OCI-LY1 (cell line): Measurements from ENCODE around the gene ADGRA3.

Experiments used
- H2AFZ ChIP-seq: fragments of 200-600 bp; sonication (generic), shearing (Covaris generic); 2 replicates; pipeline ENCODE4 v1.6.0; 2014; ENCODE audit warnings: antibody characterized with exemption, mild to moderate bottlenecking, low read length
- H3F3A ChIP-seq: fragments of 200-600 bp; sonication (generic), shearing (Covaris generic); 2 replicates; pipeline ENCODE4 v1.6.0; 2014; ENCODE audit warnings: mild to moderate bottlenecking, antibody characterized with exemption, low read length, moderate library complexity; ENCODE audit not compliant: insufficient read depth
- H3K27ac ChIP-seq: fragments of 200-600 bp; sonication (generic); 2 replicates; pipeline ENCODE4 v1.5.1; 2014; ENCODE audit warnings: low read length, mixed run types, mild to moderate bottlenecking, low read depth; ENCODE audit not compliant: poor library complexity, severe bottlenecking
- H3K27me3 ChIP-seq: fragments of 200-600 bp; sonication (generic); 2 replicates; pipeline ENCODE4 v1.6.0; 2014; ENCODE audit warnings: antibody characterized with exemption, mild to moderate bottlenecking, low read length, moderate library complexity; ENCODE audit not compliant: insufficient read depth
- H3K36me3 ChIP-seq: fragments of 200-600 bp; sonication (generic); 2 replicates; pipeline ENCODE4 v1.6.1; 2014; ENCODE audit warnings: mild to moderate bottlenecking, antibody characterized with exemption, low read length, moderate library complexity, mixed read lengths; ENCODE audit not compliant: insufficient read depth
- H3K4me1 ChIP-seq: fragments of 200-600 bp; sonication (generic); 2 replicates; pipeline ENCODE4 v1.5.1; 2014; ENCODE audit warnings: mild to moderate bottlenecking, low read length, moderate library complexity; ENCODE audit not compliant: insufficient read depth, severe bottlenecking
- H3K4me2 ChIP-seq: fragments of 200-600 bp; sonication (generic), shearing (Covaris generic); 2 replicates; pipeline ENCODE4 v1.6.1; 2014; ENCODE audit warnings: low read length
- H3K4me3 ChIP-seq: fragments of 200-600 bp; sonication (generic); 2 replicates; pipeline ENCODE4 v1.5.1; 2014; ENCODE audit warnings: low read length, low read depth, mild to moderate bottlenecking, mixed read lengths; ENCODE audit not compliant: poor library complexity, severe bottlenecking
- H3K79me2 ChIP-seq: fragments of 200-600 bp; shearing (Covaris generic); 2 replicates; pipeline ENCODE4 v1.6.1; 2016; ENCODE audit warnings: mixed run types, low read length, mixed read lengths; ENCODE audit not compliant: insufficient read depth
- H3K9ac ChIP-seq: fragments of 200-600 bp; sonication (generic), shearing (Covaris generic); 2 replicates; pipeline ENCODE4 v1.6.1; 2014; ENCODE audit warnings: mild to moderate bottlenecking, low read length, mixed read lengths
- H3K9me2 ChIP-seq: fragments of 200-600 bp; sonication (generic), shearing (Covaris generic); 2 replicates; pipeline ENCODE4 v1.6.1; 2014; ENCODE audit warnings: low read depth, mild to moderate bottlenecking, low read length, mixed read lengths
- H3K9me3 ChIP-seq: fragments of 200-600 bp; shearing (Covaris generic); 2 replicates; pipeline ENCODE4 v1.6.1; 2014; ENCODE audit warnings: low read length, mixed read lengths
- H4K20me1 ChIP-seq: fragments of 200-600 bp; sonication (generic), shearing (Covaris generic); 2 replicates; pipeline ENCODE4 v1.6.0; 2016; ENCODE audit warnings: mild to moderate bottlenecking, low read length; ENCODE audit not compliant: insufficient read depth
- CTCF ChIP-seq: fragments of 200-600 bp; sonication (generic), shearing (Covaris generic); IDR thresholded peaks from 2 replicates; pipeline ENCODE4 v1.5.1; 2017; ENCODE audit warnings: mild to moderate bottlenecking, antibody characterized with exemption, low read length, moderate library complexity, mixed read lengths
- EZH2 ChIP-seq: fragments of 200-600 bp; sonication (generic), shearing (Covaris generic); IDR thresholded peaks from 2 replicates; pipeline ENCODE4 v1.8.0; 2017; ENCODE audit warnings: borderline replicate concordance, mixed run types, mild to moderate bottlenecking, antibody characterized with exemption, low read length, moderate library complexity, mixed read lengths

ADGRA3 gene

GRCh38 chr4:22427675-22428074 lies 88.2 kb downstream of the ADGRA3 start:
- Histone ChIP-seq H3K4me2 (no peak overlapping the region), H3F3A (no peaks in the 10 kb centered on the region), H4K20me1 (no peaks in the 10 kb centered on the region), H3K4me3 (no peak overlapping the region), H3K4me1 (no peaks in the 10 kb centered on the region), H3K79me2 (no peaks in the 10 kb centered on the region), H3K9me3 (no peaks in the 10 kb centered on the region), H3K27me3 (no peaks in the 10 kb centered on the region), H3K9ac (no peak overlapping the region), H3K36me3 (no peaks in the 10 kb centered on the region), H3K9me2 (no peaks in the 10 kb centered on the region), H3K27ac (no peak overlapping the region), H2AFZ (no peak overlapping the region)
- TF ChIP-seq CTCF (no peak), EZH2 (no peak)

- H3K27ac ChIP-seq = no peak overlapping the region
- H3K4me2 ChIP-seq = no peak overlapping the region
- no peaks in the 10 kb centered on the region for H3K27me3 ChIP-seq
- no peak overlapping the region for H2AFZ ChIP-seq
- H3K79me2 ChIP-seq = no peaks in the 10 kb centered on the region
- no peaks in the 10 kb centered on the region for H3K9me3 ChIP-seq
- no peaks in the 10 kb centered on the region for H4K20me1 ChIP-seq
- no peak overlapping the region for H3K4me3 ChIP-seq
- H3K9ac ChIP-seq = no peak overlapping the region
- H3K36me3 ChIP-seq = no peaks in the 10 kb centered on the region
- no peaks in the 10 kb centered on the region for H3F3A ChIP-seq
- TF ChIP-seq EZH2 (no peak), CTCF (no peak)
- H3K9me2 ChIP-seq = no peaks in the 10 kb centered on the region
- H3K4me1 ChIP-seq = no peaks in the 10 kb centered on the region
Observed at GRCh38 chr4:22420291-22420690, 95.6 kb downstream of the ADGRA3 start.

- Histone ChIP-seq H3K27me3 (no peaks in the 10 kb centered on the region), H2AFZ (no peak overlapping the region), H3K4me1 (no peaks in the 10 kb centered on the region), H4K20me1 (no peaks in the 10 kb centered on the region), H3K36me3 (no peaks in the 10 kb centered on the region), H3K4me3 (no peak overlapping the region), H3K9me3 (no peaks in the 10 kb centered on the region), H3K9ac (no peak overlapping the region), H3K4me2 (no peak overlapping the region), H3F3A (no peaks in the 10 kb centered on the region), H3K9me2 (no peaks in the 10 kb centered on the region), H3K79me2 (no peaks in the 10 kb centered on the region), H3K27ac (no peak overlapping the region)
- TF ChIP-seq EZH2 = no peak
- no peak for TF ChIP-seq CTCF
Observed at GRCh38 chr4:22417408-22417807, 98.5 kb downstream of the ADGRA3 start.
